Activated CD8-positive, alpha-beta memory T cell treated with anti-CD3 and anti-CD28 coated beads for 1 hour (primary cell): Measurements from ENCODE around the gene MPZL2.

Experiments
- DNase-seq, 2 donors: peaks; one replicate each; pipeline ENCODE4 v3.0.0-alpha.2; 2020; ENCODE audit warnings: low read depth in 1 of 2; ENCODE audit errors: extremely low read depth in 1 of 2

MPZL2 gene

GRCh38 chr11:118243993-118244762 lies 19.9 kb downstream of the MPZL2 start:
- DNase-seq, result no peak

GRCh38 chr11:118243161-118243560 lies 20.9 kb downstream of the MPZL2 start:
- DNase-seq, result no peak

- DNase-seq, result no peak
Observed at GRCh38 chr11:118241764-118242098, 22.4 kb downstream of the MPZL2 start.

DNA sequence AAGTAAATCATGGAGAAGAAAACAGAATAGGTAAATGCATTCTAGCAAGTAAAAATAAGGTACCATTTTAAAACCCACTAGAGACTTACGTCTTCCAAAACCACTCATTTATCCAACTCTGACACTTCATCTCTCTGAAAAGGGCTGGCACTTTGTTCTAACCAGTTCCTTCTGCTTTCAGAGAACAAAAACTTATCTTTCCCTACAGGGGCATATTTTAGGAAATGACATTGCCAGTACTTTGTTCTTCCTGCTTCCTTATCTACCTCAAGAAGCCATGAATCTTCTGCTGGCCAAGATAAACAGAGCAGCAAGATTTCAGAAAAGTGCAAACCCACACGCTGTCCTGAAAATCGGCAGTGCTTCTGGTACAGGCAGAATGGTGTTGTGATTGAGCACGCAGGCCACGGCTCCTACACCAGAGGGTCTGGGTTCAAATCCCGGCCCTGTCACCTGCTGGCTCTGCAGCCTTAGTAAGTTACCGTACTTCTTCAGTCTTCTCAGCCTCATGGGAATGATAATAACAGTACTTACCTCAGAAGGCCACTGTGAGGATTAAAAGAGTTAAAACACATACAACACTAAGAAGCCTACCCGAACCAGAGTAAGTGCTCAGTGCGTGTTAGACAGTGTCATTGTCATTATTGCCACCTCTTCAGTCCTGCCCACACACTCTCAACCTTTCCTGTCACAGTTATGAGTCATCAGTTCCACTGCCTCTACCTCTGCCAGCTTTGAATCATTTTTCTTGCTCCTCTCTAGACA lies 22.9 kb downstream of the MPZL2 start:
- DNase-seq, result no peak

DNA sequence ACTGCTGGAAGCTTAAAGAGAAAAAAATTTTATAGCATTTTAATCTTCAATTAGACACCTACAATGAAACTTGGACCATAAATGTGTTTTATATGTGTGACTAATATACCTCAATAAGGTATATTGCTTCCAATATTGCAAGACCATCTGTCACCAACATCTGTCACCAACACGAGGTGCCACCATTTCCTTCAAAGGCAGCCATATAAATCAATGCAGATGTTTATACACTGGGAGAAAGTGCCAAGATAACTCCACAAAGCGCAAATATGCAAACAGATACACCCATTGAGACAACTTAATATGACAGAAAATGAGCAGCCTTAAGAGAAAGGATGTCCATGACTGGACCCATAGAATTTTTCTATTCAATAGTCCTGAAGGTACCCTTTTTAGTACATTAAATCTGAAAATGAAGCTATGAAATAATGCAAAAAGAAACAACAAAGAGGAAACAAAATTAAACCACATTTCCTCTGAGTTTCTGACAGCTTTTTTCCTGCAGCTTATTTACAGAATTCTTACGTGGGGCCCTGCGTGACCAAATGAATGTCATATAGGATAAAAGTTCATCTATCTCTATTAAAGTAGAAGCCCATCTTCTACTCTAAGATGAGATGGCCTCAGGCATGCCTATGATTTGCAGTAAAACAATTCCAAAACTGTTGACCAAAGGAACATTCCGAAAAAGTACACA lies 24.4 kb downstream of the MPZL2 start:
- no peak for DNase-seq

- no peak for DNase-seq
Observed at GRCh38 chr11:118238929-118239328, 25.2 kb downstream of the MPZL2 start.

DNA sequence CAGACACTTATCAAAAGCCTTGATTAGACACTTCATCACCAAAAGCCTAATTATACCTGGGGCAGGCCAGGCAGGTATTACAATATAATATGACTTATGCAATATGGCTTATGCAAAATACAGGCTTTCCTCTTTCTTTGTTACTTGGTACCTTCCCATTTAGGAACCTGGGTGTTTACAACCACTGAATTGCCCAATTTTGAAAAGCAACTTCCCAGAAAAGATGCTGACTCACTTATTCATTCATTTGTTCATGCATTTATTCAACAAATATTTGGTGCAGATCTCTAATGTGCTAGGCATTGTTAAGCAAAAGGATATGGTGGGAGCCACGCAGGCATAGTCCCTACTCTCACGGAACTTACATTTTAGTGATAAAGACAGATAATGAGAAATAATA lies 25.7 kb downstream of the MPZL2 start:
- DNase-seq, result no peak

GRCh38 chr11:118236170-118236569 lies 27.9 kb downstream of the MPZL2 start:
- no peak for DNase-seq

DNA sequence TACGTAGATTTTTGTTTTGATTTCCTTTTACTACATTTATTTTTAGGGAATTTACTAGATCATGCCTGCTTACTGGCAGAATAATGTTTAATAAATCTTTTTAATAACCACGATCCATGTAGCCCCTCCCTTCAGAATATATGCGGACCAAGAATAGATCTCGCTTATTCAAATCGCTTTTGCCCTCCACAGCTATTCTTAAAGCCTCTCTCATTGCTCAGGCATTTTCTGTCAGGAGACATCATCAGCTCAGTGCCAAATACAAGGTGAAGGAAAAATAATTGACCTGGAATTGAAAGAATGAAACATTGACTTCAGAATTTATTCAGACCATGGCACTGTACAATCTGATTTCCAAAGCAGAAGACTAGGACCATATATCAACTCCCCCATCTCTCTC lies 29.3 kb downstream of the MPZL2 start:
- no peak for DNase-seq

GRCh38 chr11:118233850-118234249 lies 30.2 kb downstream of the MPZL2 start:
- no peak for DNase-seq

DNA sequence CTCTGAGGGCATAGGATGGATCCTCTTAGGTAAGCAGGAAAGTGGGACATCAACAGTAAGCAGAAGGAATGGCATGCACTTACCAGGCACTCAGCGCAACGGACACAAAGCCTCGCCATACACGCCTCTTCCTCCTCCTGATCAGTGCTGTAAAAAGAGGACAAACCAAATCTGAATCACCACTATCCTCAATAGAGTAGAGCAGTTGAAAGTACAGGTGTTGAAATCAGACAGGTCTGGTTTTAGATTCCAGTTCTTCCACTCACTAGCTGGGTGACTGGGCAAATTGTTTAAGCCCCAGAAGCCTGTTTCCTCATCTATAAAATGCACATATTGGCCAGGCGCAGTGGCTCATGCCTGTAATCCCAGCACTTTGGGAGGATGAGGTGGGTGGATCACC lies 30.7 kb downstream of the MPZL2 start:
- no peak for DNase-seq

DNA sequence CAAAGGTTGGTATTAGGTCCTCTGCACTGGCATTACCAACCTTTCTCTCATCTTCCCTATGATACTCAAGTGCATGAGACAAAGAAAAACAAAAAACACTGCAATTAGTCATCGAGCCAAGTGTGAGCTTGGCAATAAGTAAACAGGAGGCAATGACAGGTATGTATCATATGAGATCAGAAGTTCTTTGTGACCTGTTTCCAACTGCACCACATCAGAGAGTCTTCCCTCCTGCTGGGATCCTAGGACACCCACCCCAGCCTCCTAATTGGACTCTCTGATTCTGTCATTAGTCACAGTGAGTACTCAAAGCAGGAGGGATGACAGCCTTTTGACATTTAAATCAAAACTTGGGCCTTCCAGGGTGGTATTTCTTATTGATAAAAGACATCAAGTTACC lies 31.4 kb downstream of the MPZL2 start:
- no peak for DNase-seq

GRCh38 chr11:118231461-118231860 lies 32.6 kb downstream of the MPZL2 start:
- DNase-seq, result no peak

- DNase-seq, result no peak
Observed at GRCh38 chr11:118230088-118230487, 34.0 kb downstream of the MPZL2 start.

- DNase-seq, result no peak
Observed at GRCh38 chr11:118229274-118229847, 34.7 kb downstream of the MPZL2 start.

- DNase-seq, result no peak
Observed at GRCh38 chr11:118227865-118228785, 36.0 kb downstream of the MPZL2 start.

DNA sequence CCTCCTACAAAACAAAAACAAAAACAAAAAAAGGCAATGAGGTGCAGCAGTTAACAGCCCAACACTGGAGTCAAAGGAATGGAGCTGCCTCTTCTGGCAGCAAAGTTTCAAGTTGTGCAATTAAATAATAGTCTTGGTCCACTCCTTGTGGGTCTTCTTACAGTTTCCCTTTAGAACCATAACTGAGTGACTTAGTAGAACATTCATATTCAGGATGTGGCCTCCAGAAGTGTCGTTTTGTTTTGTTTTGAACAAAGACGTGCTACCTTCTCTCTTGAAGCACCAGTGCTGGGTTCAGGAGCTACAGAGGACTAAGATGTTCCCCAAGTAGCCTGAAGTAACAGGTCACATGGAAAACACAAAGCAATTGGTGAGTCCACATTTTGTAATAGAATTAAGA lies 37.3 kb downstream of the MPZL2 start:
- DNase-seq, result no peak

DNA sequence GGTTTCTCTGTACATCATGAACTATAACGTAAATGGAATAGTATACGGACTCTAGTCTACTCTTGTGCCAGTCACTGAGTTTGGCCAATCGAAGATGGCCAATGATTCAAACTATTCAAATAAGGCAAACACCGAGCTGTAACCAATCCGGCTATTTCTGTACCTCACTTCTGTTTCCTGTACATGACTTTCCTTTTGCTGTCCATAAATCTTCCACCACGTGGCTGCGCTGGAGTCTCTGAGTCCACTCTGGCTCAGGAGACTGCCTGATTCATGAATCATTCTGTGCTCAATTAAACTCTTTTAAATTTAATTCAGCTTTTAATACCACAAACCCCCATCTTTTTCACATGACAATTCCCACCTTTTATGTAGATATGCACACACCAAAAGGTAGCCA lies 37.8 kb downstream of the MPZL2 start:
- no peak for DNase-seq

GRCh38 chr11:118224511-118225188 lies 39.4 kb downstream of the MPZL2 start, which contains the start of gene JAML:
Gene JAML (minus strand): TSS chr11:118225011. CDS start chr11:118214866, 10,145 bp downstream.
- peak in 1 of 2 donors; percentile 32 for DNase-seq

DNA sequence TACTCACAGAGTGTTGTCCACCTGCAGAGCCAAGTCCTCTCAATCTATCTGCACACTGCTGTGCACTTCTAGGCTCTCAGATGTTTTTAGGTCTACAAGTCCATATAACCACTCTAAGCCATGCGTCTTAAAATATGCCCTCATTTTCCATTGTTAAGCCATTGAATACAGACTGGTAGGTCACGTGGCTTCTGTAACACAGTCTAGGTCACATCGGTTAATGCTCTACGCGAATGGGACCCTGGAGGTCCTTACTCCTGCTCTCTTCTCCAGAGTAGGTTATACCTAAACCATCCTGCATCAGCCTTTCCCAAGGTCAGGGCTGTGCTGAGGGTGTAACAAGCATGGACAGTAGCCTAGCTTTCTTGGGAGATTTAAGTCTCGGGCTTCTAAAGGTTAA lies 40.1 kb downstream of the MPZL2 start:
- no peak for DNase-seq
